AG09319 (cell line): ENCODE data around the gene SNX14.
"Not testable (repeated sequence)": the region's sequence is repeated elsewhere in the genome, so short reads cannot be mapped to it uniquely, and the experiment has no call there.

Source experiments
- DNase-seq: peaks from one replicate; pipeline ENCODE4 v3.0.0-alpha.2; 2010; ENCODE audit warnings: low read depth; ENCODE audit errors: extremely low read depth
- TF ChIP-seq, protein P1 (sequence below): IDR thresholded peaks from 2 replicates; pipeline ENCODE4 v1.5.1; 2011; ENCODE audit warnings: low read depth, mild to moderate bottlenecking, inconsistent platforms, low read length, moderate library complexity

Gene SNX14

DNA sequence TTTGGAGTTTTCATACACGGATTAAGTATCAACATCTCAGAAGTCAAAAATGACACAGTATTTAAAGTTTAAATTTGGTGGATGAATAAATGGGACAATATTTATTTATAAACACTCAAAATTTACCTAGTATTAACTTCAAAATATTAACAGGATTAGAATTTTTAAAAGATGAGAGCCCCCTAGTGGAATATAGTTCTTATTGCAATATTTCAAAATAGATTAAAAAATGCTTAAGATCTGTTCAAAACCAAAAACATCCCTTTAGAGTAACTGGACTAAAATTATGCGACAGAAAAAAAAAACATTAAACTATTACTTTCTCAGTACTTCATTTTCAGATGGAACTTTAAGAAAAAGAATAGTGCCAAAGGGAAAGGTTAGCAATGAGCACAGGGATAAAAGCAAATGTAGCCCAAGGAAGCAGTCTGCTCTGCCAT, 56.6 kb downstream of the SNX14 start:
- TF ChIP-seq, protein P1, sequence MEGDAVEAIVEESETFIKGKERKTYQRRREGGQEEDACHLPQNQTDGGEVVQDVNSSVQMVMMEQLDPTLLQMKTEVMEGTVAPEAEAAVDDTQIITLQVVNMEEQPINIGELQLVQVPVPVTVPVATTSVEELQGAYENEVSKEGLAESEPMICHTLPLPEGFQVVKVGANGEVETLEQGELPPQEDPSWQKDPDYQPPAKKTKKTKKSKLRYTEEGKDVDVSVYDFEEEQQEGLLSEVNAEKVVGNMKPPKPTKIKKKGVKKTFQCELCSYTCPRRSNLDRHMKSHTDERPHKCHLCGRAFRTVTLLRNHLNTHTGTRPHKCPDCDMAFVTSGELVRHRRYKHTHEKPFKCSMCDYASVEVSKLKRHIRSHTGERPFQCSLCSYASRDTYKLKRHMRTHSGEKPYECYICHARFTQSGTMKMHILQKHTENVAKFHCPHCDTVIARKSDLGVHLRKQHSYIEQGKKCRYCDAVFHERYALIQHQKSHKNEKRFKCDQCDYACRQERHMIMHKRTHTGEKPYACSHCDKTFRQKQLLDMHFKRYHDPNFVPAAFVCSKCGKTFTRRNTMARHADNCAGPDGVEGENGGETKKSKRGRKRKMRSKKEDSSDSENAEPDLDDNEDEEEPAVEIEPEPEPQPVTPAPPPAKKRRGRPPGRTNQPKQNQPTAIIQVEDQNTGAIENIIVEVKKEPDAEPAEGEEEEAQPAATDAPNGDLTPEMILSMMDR = peak; percentile 39
- DNase-seq = no peak

DNA sequence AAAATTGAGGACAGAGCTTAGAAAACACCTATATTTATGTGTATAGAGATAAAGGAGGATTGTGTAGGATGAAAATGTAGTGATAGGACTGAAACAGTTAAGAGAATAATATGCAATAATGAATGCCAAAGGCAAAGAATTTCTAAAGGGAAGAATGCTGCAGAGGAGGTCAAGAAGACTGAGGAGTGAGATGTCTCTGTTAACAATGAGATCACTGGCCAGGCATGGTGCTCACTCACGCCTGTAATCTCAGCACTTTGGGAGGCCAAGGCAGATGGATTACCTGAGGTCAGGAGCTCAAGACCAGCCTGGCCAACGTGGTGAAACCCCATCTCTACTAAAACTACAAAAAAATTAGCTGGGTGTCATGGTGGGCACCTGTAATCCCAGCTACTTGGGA, 69.4 kb downstream of the SNX14 start:
- not testable (repeated sequence) for DNase-seq

- TF ChIP-seq, protein P1 = no peak
- DNase-seq = no peak
Measured at GRCh38 chr6:85516168-85516567, 77.5 kb downstream of the SNX14 start.

- TF ChIP-seq, protein P1 = no peak
- DNase-seq = no peak
Measured at GRCh38 chr6:85506441-85507093, 87.1 kb downstream of the SNX14 start.

- TF ChIP-seq, protein P1 = no peak
- no peak for DNase-seq
Measured at GRCh38 chr6:85498596-85499258, 94.9 kb downstream of the SNX14 start.

- TF ChIP-seq, protein P1 = no peak
- no peak for DNase-seq
Measured at GRCh38 chr6:85496856-85497255, 96.8 kb downstream of the SNX14 start.

- TF ChIP-seq, protein P1 = no peak
- no peak for DNase-seq
Measured at GRCh38 chr6:85496009-85496579, 97.6 kb downstream of the SNX14 start.
